GM12865 (cell line): Measurements from ENCODE around the gene LILRB2.

Experiments used
- DNase-seq: peaks from one replicate; pipeline ENCODE4 v3.0.0; 2010; ENCODE audit warnings: low read depth
- H3K4me3 ChIP-seq: 2 replicates; pipeline ENCODE4 v1.5.1; 2011; ENCODE audit warnings: mild to moderate bottlenecking, low read depth, low read length, control low read depth
- CTCF ChIP-seq: IDR thresholded peaks from 2 replicates; pipeline ENCODE4 v1.5.1; 2011; ENCODE audit warnings: low read length, control low read depth, low read depth, inconsistent platforms; ENCODE audit not compliant: insufficient read depth; ENCODE audit errors: missing control alignments

Gene LILRB2

GRCh38 chr19:54319892-54320670 is 39.2 kb upstream of the LILRB2 start:
- DNase-seq = no peak
- no peak for TF ChIP-seq CTCF
- no peak overlapping the region for H3K4me3 ChIP-seq

- no peak overlapping the region for H3K4me3 ChIP-seq
- no peak for TF ChIP-seq CTCF
- no peak for DNase-seq
Observed at GRCh38 chr19:54319049-54319448, 38.1 kb upstream of the LILRB2 start.

- no peak for DNase-seq
- no peak for TF ChIP-seq CTCF
- no peak overlapping the region for H3K4me3 ChIP-seq
Observed at GRCh38 chr19:54317965-54318240, 37.0 kb upstream of the LILRB2 start.

- no peak overlapping the region for H3K4me3 ChIP-seq
- DNase-seq = no peak
- TF ChIP-seq CTCF = no peak
Observed at GRCh38 chr19:54317108-54317964, 36.4 kb upstream of the LILRB2 start.

GRCh38 chr19:54316746-54317107 is 35.8 kb upstream of the LILRB2 start:
- H3K4me3 ChIP-seq = no peak overlapping the region
- no peak for TF ChIP-seq CTCF
- DNase-seq = no peak

GRCh38 chr19:54315956-54316355 is 35.0 kb upstream of the LILRB2 start:
- H3K4me3 ChIP-seq = no peak overlapping the region
- TF ChIP-seq CTCF = no peak
- DNase-seq = no peak
